GM12891 (cell line): ENCODE measurements around the gene BAX.
"Not testable (repeated sequence)": the region's sequence is repeated elsewhere in the genome, so short reads cannot be mapped to it uniquely, and the experiment has no call there.

ENCODE experiments used
- DNase-seq: peaks from one replicate; pipeline ENCODE4 v3.0.0; 2011; ENCODE audit warnings: low spot score; ENCODE audit not compliant: insufficient read length
- FAIRE-seq: peaks from 2 replicates; lab custom pipeline; 2011; peaks lifted over from hg19 to GRCh38; lab: Jason Lieb, UNC
- PAX5 ChIP-seq: IDR thresholded peaks from 2 replicates; pipeline ENCODE4 v1.6.1; 2011; ENCODE audit warnings: low read length, moderate library complexity, mild to moderate bottlenecking; ENCODE audit not compliant: insufficient read depth, severe bottlenecking
- POLR2A ChIP-seq: IDR thresholded peaks from 2 replicates; pipeline ENCODE4 v1.6.1; 2011; ENCODE audit warnings: low read depth, low read length, control low read depth
- POLR2AphosphoS5 ChIP-seq: IDR thresholded peaks from 2 replicates; pipeline ENCODE4 v1.6.1; 2011; ENCODE audit warnings: low read depth, low read length, control low read depth
- POU2F2 ChIP-seq: IDR thresholded peaks from 2 replicates; pipeline ENCODE4 v1.6.1; 2011; ENCODE audit warnings: low read depth, mild to moderate bottlenecking, control low read depth, low read length, moderate library complexity
- SPI1 ChIP-seq: IDR thresholded peaks from 2 replicates; pipeline ENCODE4 v1.6.1; 2011; ENCODE audit warnings: low read depth, low read length, control low read depth
- TAF1 ChIP-seq: IDR thresholded peaks from 2 replicates; pipeline ENCODE4 v1.6.1; 2011; ENCODE audit warnings: low read depth, low read length, control low read depth

The BAX gene

DNA sequence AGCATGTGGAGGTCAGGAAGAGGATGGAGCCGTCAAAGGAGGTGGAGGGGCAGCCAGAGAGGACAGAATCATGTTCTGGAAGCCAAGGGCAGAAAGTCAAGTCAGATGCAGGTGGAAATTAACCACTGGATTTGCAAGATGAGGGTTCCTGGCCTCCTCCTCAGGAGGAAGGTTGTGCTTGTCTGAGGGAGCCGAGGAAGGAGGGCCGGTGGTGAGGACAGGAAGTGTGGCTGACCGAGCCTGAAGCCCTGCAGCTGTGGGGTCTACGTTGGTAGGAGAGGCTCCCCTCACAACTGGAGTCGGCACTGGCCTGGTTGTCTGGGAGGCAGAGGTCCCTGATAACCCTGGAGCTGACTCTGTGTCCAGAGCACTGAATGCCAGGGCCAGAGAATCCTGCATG lies 36.6 kb upstream of the BAX start:
- no peak for DNase-seq
- peak; percentile 64 for FAIRE-seq

DNA sequence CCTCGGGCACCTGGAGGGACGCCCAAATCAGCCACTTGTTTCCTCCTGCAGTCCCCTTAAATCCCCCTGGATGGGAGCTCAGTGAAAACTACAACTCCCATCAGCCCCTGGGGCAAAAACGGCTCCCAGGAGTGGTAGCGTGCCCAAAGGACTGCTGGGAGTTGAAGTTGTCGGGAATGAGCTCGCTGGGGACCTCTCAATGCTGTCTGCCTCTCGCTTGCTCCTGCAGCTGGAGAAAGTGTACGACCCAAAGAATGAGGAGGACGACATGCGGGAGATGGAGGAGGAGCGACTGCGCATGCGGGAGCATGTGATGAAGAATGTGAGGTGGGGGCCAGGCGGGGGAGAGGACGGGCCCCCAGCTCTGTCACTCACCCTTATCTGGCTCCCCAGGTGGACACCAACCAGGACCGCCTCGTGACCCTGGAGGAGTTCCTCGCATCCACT lies 35.9 kb upstream of the BAX start:
- FAIRE-seq (peak; percentile 31), DNase-seq (no peak)
- TF ChIP-seq SPI1, result no peak

More for the DNA sequence above, 36.6 kb upstream of the BAX start:
- TF ChIP-seq PAX5 (no peak), POU2F2 (no peak), POLR2A (no peak), POLR2AphosphoS5 (no peak), TAF1 (no peak), SPI1 (no peak)

DNA sequence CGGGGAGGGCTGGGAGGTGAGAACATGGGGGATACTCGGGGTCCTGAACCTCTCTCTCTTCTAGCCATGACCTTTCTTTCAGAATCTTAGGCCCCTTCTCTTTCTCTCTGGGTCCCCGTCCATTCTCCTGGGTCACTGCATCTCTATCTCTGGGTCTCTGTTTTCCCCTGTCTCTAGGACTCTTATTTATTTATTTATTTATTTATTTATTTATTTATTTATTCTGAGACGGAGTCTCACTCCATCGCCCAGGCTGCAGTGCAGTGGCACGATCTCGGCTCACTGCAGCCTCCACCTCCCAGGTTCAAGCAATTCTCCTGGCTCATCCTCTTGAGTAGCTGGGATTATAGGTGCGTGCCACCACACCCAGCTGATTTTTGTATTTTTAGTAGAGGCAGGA lies 35.4 kb upstream of the BAX start:
- not testable (repeated sequence) for FAIRE-seq, DNase-seq

DNA sequence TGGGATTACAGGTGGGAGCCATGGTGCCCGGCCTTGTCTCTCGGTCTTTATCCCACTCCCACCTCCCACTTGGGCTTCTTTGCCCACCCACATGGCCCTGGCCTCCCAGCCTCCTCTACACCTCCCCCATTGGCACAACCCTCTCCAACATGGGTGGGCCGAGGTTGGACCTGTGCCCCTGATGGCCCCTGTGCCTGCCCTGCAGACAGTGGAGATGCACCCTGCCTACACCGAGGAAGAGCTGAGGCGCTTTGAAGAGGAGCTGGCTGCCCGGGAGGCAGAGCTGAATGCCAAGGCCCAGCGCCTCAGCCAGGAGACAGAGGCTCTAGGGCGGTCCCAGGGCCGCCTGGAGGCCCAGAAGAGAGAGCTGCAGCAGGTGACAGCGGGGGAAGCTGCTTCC lies 33.7 kb upstream of the BAX start:
- FAIRE-seq, result no peak
- TF ChIP-seq SPI1 (no peak), POLR2AphosphoS5 (no peak), POLR2A (no peak), TAF1 (no peak), POU2F2 (no peak), PAX5 (no peak)

DNA sequence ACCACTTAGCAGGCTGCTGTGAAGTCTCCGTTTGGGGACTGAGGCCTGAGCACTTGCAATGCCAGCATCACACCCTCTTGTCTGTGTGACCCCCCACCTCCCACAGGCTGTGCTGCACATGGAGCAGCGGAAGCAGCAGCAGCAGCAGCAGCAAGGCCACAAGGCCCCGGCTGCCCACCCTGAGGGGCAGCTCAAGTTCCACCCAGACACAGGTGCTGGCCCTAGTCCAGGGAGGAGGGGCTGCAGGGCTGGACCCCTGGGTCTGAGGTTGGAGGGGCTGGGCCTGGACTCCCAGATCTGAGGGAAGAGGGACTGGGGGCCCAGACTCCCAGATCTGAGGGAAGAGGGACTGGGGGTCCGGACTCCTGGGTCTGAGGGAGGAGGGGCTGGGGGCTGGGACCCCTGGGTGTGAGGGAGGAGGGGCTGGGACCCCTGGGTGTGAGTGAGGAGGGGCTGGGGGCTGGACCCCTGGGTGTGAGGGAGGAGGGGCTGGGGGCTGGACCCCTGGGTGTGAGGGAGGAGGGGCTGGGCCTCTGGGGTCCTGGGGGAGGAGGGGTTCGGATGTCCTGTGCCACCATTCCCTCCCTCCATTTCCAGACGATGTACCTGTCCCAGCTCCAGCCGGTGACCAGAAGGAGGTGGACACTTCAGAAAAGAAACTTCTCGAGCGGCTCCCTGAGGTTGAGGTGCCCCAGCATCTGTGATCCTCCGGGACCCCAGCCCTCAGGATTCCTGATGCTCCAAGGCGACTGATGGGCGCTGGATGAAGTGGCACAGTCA lies 32.8 kb upstream of the BAX start:
- FAIRE-seq, result no peak
- no peak for DNase-seq
- TF ChIP-seq SPI1, result no peak
- no peak for TF ChIP-seq PAX5
- no peak for TF ChIP-seq POU2F2
- no peak for TF ChIP-seq TAF1
- TF ChIP-seq POLR2AphosphoS5, result no peak
- TF ChIP-seq POLR2A, result no peak

More for the DNA sequence above, 33.7 kb upstream of the BAX start:
- no peak for DNase-seq

DNA sequence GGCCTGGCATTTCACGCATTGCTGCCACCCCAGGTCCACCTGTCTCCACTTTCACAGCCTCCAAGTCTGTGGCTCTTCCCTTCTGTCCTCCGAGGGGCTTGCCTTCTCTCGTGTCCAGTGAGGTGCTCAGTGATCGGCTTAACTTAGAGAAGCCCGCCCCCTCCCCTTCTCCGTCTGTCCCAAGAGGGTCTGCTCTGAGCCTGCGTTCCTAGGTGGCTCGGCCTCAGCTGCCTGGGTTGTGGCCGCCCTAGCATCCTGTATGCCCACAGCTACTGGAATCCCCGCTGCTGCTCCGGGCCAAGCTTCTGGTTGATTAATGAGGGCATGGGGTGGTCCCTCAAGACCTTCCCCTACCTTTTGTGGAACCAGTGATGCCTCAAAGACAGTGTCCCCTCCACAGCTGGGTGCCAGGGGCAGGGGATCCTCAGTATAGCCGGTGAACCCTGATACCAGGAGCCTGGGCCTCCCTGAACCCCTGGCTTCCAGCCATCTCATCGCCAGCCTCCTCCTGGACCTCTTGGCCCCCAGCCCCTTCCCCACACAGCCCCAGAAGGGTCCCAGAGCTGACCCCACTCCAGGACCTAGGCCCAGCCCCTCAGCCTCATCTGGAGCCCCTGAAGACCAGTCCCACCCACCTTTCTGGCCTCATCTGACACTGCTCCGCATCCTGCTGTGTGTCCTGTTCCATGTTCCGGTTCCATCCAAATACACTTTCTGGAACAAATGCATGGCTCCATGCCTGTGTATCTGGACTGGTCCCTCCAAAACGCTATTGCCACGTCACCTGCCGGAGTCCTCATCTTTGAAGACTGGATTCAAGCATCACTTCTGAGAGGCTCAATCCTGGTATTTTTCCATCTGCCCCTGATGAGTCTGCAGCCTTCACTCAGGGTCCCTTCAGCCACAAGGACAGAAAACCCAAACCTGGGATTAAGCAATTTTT lies 31.9 kb upstream of the BAX start:
- FAIRE-seq, result no peak
- TF ChIP-seq SPI1, result no peak
- TF ChIP-seq TAF1, result no peak
- no peak for TF ChIP-seq POLR2AphosphoS5
- TF ChIP-seq POU2F2, result no peak
- no peak for TF ChIP-seq POLR2A
- no peak for TF ChIP-seq PAX5

DNA sequence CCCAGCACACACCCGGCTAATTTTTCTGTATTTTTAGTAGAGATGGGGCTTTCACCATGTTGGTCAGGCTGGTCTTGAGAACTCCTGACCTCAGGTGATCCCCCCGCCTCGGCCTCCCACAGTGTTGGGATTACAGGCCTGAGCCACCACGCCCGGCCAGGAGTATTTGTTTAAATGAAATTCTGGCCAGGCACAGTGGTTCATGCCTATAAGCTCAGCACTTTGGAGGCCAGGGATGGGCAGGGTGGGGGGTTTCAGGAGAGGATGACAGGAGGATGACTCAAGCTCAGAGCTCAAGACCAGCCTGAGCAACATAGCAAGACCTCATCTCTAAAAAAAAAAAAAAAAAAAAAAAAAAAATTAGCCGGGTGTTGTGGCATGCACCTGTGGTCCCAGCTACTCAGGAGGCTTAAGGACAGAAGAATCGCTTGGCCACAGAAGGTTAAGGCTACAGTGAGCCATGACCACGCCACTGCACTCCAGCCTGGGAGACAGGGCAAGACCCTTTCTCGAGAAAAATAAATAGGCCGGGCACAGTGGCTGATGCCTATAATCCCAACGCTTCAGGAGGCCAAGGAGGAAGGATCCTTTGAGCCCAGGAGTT lies 29.3 kb upstream of the BAX start:
- DNase-seq, result no peak

More for the DNA sequence above, 31.9 kb upstream of the BAX start:
- no peak for DNase-seq

DNA sequence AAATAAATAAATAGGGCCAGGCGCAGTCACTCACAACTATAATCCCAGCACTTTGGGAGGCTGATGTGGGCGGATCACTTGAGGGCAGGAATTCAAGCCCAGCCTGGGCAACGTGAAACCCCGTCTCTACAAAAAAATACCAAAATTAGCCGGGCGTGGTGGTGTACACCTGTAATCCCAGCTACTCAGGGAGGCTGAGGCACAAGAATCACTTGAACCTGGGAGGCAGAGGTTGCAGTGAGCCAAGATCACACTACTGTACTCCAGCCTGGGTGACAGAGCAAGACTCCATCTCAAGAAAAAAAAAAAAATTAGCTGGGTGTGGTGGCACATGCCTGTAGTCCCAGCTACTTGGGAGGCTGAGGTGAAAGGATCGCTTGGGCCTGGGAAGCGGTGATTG lies 28.8 kb upstream of the BAX start:
- not testable (repeated sequence) for DNase-seq, FAIRE-seq

More for the DNA sequence above, 29.3 kb upstream of the BAX start:
- no peak for FAIRE-seq
- no peak for TF ChIP-seq POLR2AphosphoS5

DNA sequence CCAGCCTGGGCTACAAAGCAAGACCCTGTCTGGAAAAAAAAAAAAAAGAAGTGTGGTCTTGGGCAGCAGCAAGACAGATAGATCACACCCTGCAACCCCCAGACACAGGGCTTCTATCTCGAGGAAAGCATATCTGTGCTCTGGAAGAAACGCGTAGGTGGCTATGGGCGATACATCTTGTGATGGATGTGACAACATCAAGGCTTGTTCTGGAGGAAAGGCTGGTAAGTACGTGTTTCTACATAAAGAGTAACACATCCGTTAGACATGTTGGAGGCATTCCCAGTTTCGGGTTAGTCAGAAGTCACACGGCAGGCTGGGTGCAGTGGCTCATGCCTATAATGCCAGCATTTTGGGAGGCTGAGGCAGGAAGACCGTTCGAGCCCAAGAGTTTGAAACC lies 27.8 kb upstream of the BAX start:
- FAIRE-seq (peak; percentile 71), DNase-seq (no peak)
- no peak for TF ChIP-seq PAX5
- TF ChIP-seq SPI1, result no peak

DNA sequence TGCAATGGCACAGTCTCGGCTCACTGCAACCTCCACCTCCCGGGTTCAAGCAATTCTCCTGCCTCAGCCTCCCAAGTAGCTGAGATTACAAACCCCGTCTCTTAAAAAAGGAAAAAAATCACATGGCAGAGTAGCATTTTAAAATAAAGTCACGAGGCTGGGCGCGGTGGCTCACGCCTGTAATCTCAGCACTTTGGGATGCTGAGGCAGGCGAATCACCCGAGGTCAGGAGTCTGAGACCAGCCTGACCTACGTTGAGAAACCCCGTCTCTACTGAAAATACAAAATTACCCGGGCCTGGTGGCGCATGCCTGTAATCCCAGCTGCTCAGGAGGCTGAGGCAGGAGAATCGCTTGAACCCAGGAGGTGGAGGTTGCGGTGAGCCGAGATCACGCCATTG lies 27.0 kb upstream of the BAX start:
- not testable (repeated sequence) for FAIRE-seq, DNase-seq
